SK-N-SH (cell line): Measurements from ENCODE around the gene AK2.

Source experiments
- EZH2phosphoT487 ChIP-seq: fragments of 200-600 bp; sonication (generic); IDR thresholded peaks from 2 replicates; pipeline ENCODE4 v1.6.1; 2017; ENCODE audit warnings: low read depth, mixed run types, mild to moderate bottlenecking, antibody characterized with exemption, moderate library complexity, borderline replicate concordance
- GATA2 ChIP-seq: sonication (generic); formaldehyde crosslinking; IDR thresholded peaks from 2 replicates; pipeline ENCODE4 v1.5.0; 2020; ENCODE audit warnings: mild to moderate bottlenecking, missing genetic modification reagents
- MEF2A ChIP-seq: IDR thresholded peaks from 2 replicates; pipeline ENCODE4 v1.4.0; 2012; ENCODE audit warnings: low read depth, borderline replicate concordance
- MXI1 ChIP-seq: IDR thresholded peaks from 2 replicates; pipeline ENCODE4 v1.6.1; 2012; ENCODE audit warnings: mild to moderate bottlenecking, low read depth, low read length, improper control_type of control experiment
- NFIC ChIP-seq: IDR thresholded peaks from 2 replicates; pipeline ENCODE4 v1.4.0; 2012; ENCODE audit warnings: borderline replicate concordance
- POLR2AphosphoS5 ChIP-seq: IDR thresholded peaks from 2 replicates; pipeline ENCODE4 v1.6.1; 2012; ENCODE audit warnings: low read depth, low read length
- RAD21 ChIP-seq: IDR thresholded peaks from 2 replicates; pipeline ENCODE4 v1.6.1; 2012; ENCODE audit warnings: mild to moderate bottlenecking, low read length
- RXRA ChIP-seq: IDR thresholded peaks from 2 replicates; pipeline ENCODE4 v1.4.0; 2012; ENCODE audit warnings: low read depth, mild to moderate bottlenecking, borderline replicate concordance
- SMC3 ChIP-seq: IDR thresholded peaks from 2 replicates; pipeline ENCODE4 v1.6.1; 2012; ENCODE audit warnings: low read depth, low read length, improper control_type of control experiment
- TAF1 ChIP-seq: IDR thresholded peaks from 2 replicates; pipeline ENCODE4 v1.6.1; 2012; ENCODE audit warnings: low read depth, mild to moderate bottlenecking, low read length, moderate library complexity, borderline replicate concordance
- YY1 ChIP-seq: IDR thresholded peaks from 2 replicates; pipeline ENCODE4 v1.4.0; 2012; ENCODE audit warnings: low read depth, mild to moderate bottlenecking
- TF ChIP-seq, protein P1 (sequence below): fragments of 200-600 bp; sonication (generic); IDR thresholded peaks from 2 replicates; pipeline ENCODE4 v1.6.1; 2017; ENCODE audit warnings: antibody characterized with exemption, mild to moderate bottlenecking, moderate library complexity
- TF ChIP-seq, protein P2 (sequence below): fragments of 150-350 bp; IDR thresholded peaks from 2 replicates; pipeline ENCODE4 v1.6.1; 2017; ENCODE audit warnings: antibody characterized with exemption, low read length, low read depth, borderline replicate concordance

DNA sequence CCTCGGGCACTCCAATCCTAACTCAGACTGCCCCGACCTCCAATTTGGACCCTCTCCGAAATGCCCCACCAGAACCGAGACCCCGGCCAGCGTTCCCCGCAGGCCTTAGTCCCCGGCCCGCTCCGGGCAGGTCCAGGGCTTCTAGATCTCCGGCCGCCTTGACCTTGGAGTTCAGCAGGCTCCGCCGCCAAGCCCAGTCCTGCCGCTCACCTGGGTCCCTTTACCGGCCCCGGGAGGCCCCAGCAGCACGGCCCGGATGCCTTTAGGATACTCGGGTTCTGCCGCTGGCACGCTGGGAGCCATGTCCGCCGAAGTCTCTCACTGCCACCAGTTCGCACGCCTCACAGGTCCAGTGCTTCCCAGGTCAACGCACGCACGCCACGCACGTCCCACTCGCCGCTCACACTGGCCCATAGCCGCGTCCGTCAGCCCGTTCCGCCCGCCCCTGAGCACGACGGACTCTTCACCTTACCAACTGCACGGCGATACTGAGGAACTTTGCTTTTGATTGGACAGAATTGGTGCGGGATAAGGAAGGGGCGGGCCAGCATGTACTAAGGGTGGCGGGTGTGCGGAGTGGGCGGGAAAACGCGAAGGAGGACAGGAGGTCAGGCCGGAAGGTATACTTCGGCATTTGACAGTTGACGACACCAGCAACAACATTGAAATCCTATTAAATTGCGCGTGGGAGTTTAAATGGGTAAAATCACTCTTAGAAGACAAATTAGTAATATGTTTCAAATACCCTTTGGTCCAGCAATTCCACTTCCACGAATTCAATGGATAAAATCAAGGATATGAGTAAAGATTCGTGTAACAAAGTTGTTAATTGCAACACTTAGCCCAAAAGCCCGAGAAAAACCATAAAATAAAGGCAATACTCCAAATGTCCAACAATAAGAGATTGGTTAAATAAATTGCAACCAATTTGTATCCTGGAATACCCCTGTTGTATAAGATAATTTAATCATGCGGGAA is at the start of gene AK2:
- TF ChIP-seq, protein P1, sequence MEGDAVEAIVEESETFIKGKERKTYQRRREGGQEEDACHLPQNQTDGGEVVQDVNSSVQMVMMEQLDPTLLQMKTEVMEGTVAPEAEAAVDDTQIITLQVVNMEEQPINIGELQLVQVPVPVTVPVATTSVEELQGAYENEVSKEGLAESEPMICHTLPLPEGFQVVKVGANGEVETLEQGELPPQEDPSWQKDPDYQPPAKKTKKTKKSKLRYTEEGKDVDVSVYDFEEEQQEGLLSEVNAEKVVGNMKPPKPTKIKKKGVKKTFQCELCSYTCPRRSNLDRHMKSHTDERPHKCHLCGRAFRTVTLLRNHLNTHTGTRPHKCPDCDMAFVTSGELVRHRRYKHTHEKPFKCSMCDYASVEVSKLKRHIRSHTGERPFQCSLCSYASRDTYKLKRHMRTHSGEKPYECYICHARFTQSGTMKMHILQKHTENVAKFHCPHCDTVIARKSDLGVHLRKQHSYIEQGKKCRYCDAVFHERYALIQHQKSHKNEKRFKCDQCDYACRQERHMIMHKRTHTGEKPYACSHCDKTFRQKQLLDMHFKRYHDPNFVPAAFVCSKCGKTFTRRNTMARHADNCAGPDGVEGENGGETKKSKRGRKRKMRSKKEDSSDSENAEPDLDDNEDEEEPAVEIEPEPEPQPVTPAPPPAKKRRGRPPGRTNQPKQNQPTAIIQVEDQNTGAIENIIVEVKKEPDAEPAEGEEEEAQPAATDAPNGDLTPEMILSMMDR: no peak
- TF ChIP-seq RAD21 (no peak), SMC3 (no peak), NFIC (no peak), POLR2AphosphoS5 (peak; percentile 17; the same call in 1 of the 2 replicates), TAF1 (no peak), RXRA (no peak), YY1 (peak; percentile 79; the same call in 1 of the 2 replicates), MXI1 (peak; percentile 91), GATA2 (CRISPR knock-in tag) (no peak), MEF2A (no peak), EZH2phosphoT487 (no peak)
- TF ChIP-seq, protein P2, sequence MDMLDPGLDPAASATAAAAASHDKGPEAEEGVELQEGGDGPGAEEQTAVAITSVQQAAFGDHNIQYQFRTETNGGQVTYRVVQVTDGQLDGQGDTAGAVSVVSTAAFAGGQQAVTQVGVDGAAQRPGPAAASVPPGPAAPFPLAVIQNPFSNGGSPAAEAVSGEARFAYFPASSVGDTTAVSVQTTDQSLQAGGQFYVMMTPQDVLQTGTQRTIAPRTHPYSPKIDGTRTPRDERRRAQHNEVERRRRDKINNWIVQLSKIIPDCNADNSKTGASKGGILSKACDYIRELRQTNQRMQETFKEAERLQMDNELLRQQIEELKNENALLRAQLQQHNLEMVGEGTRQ: no peak
